GM21360 (cell line): ENCODE data around the gene SLC51B.
A peak's percentile ranks its signal among the peaks of the same experiment; 100 is the strongest.
"Not testable (repeated sequence)": the region's sequence is repeated elsewhere in the genome, so short reads cannot be mapped to it uniquely, and the experiment has no call there.

Experiments used
- ATAC-seq: cut with Tn5 transposase; IDR thresholded peaks from one replicate; pipeline ENCODE4 v1.9.1; 2021; ENCODE audit warnings: mild to moderate bottlenecking, moderate library complexity; ENCODE audit not compliant: unreplicated experiment

SLC51B gene

DNA sequence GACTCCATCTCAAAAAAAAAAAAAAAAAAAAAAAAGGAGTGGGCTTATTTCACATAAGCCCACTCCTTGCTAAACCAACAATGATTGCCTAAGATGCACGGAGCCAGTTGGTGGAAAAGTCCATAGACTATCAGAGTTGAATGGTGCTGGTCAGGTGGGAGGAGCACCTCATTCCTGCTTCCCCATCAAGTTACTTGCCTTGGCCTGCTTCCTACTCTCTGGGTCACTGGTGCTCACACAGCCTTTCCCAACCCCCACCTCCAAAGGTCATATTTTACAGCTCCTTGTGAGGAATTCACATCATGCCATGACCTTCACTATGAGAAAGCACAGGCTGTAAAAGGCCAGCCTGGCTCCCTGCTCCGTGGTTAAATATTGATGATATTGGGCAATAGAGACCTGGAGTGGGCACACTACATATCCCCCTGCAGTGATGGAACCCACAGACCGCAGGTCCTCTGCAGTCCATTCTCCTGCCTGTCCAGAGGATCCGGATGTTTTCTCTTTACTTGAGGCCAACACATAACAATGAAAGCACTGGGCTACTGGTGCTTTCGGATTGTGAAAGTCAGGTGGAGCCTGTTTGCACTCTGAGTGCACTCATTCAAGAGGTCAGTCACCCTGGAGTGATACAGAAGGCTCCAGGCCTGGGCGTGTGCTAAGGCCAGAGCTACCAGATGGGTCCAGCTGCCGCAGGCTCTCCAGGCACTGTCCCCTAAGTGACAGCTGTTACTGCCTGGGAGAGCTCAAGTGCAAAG, at the start of gene SLC51B:
SLC51B (plus strand) TSS at position 664 of the 758 bp plus-strand sequence. CDS start 4,618 bp downstream, outside the sequence.
- no peak for ATAC-seq

DNA sequence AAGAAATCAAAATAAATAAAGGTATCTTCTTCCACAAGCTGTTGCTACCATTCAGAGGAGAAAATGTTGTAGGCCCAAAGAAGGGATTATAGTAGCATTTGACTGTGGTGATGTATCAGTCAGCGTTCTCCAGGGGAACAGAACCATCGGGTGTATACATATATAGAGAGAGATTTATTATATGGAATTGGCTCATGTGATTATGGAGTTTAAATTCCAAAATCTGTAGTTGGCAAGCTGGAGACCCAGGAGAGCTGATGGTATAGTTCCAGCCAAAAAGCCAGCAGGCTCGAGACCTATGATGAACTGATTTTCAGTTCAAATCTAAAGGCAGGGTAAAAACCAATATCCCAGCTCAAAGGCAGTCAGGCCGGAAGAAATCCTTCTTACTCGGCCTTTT, 48.1 kb upstream of the SLC51B start:
- ATAC-seq: no peak

DNA sequence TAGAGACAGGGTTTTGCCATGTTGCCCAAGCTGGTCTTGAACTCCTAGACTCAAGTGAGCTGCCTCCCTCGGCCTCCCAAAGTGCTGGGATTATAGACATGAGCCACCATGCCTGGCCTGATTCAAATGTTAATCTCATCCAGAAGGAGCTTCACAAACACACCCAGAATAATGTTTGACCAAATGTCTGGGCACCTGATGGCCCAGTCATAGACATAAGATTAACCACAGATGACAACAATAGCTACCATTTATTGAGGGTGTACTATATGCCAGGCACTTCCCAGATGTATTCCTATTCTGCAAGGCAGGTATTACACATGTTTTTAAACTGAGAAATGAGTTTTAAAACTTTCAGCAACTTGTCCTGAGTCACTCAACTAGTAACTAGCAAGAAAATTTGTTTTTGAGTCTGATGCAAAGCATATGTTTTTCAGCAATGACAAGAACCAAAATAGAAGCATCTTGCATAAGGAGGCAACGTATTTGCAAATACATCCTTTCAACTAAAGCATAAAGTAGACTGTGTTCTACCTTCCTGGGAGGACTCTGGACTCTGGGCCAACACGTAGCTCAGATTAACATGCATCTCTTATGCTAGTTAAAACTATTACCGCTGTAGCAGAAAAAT, 47.3 kb upstream of the SLC51B start:
- ATAC-seq: no peak

DNA sequence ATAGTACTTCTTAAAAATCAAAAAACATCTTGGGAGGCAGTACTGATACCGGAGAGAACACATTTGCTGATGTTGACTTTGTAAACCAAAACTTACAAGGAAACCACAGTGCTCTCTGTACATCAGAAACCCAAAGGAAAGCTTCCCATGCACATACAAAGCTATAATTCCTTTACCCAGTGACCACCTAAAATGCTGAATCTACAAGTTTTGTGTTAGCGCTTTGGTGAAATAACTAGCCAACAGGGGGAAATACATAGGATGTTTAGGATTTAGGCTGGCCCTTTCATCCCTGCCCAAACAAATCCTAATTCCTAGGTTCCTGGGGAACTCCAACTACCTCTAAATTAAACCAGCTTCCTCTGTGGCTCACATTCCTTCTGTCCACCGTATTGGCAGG, 40.2 kb upstream of the SLC51B start:
- no peak for ATAC-seq

- ATAC-seq: no peak
Observed at GRCh38 chr15:65006876-65007275, 38.3 kb upstream of the SLC51B start.

DNA sequence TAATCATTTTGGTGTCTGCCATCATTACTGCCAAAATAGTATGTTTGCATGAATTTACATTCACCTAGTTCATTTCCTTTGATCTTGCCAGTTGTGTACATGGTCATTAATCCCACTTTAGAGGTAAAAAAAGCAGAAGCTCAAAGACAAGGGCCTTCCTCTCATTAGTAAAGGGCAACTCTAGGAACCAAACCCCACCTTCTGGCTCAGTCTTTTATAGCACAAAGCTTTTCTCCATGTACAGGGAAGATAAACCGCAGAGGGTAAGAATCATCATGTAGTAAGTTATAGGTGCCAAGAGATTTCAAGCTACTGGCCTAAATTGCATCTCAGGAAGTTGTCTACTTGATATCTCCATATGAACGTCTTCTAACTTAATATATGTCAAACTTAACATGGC, 36.2 kb upstream of the SLC51B start:
- no peak for ATAC-seq

DNA sequence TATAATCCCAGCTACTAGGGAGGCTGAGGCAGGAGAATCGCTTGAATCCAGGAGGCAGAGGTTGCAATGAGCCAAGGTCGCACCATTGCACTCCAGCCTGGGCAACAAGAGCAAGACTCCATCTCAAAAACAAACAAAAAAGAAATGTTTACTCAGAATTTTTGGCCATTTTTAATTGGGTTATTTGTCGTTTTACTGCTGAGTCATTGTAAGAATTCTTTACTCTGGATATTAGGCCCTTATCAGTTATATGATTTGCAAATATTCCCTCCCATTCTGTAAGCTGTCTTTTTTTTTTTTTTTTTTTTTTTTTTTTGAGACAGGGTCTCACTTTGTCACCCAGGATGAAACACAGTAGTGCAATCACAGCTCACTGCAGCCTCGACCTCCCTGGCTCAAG, 34.0 kb upstream of the SLC51B start:
- ATAC-seq: not testable (repeated sequence)

DNA sequence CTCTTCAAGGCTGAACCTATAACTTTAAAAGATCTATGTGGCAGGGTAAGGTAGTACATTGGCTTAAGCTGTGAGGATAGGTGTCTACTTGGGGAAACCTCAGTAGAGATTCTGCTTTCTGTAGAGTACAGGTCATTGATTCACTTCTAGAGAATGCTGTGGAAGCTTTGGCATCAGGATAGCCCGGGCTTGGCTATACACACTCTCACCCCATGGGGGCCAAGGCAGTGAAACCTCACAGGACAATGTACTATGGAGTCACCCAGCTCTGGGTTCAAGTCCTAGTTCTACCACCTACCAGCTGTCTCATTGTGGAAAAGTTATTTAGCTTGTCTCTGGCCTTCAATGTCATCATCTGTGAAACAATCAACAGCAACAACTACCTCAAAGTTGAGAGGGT, 24.8 kb upstream of the SLC51B start:
- ATAC-seq: no peak

GRCh38 chr15:65021488-65021887, 23.7 kb upstream of the SLC51B start:
- ATAC-seq: no peak

DNA sequence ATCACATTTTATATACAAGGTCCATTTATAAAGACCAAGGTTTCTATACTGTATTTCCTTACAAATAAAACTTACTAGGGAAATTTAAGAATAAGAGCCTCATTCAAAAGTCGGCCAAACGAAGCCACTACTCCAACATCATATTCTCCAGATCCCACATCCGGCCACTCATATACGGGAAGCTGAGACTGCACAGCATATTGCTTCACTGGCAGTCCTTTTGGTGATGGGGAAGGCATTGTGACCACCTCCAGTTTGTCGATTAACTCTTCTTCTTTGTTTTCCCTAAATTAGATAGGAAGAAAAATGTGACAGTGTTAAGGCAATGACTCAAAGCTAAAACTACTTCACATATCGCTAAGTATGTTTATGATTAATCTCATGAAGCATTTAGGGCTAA, 18.4 kb upstream of the SLC51B start:
- ATAC-seq: no peak

- ATAC-seq: no peak
Observed at GRCh38 chr15:65027593-65027992, 17.6 kb upstream of the SLC51B start.

DNA sequence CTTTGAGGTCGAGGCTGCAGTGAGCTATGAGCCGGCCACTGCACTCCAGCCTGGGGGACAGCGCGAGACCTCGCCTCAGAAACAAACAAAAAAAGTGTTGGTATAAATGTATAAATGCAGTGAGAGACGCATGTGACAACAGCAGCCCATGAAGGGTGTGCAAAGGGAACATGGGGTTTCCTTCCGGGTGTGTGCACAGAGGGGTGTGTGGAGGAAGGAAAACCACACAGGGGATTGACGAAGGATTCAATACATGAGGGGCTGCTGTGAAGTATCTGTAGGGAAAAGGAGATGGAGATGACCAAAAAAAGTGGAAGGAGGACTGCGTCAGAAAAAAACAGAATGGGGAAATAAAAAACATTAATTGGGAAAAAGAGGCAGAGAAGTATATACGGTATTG, 16.8 kb upstream of the SLC51B start:
- no peak for ATAC-seq

- ATAC-seq: peak; percentile 81
Observed at GRCh38 chr15:65028921-65029735, 16.1 kb upstream of the SLC51B start, which contains the start of gene MTFMT. Gene MTFMT, minus strand, starts transcription at chr15:65029639. Its CDS starts 26 bp downstream, at chr15:65029613.

DNA sequence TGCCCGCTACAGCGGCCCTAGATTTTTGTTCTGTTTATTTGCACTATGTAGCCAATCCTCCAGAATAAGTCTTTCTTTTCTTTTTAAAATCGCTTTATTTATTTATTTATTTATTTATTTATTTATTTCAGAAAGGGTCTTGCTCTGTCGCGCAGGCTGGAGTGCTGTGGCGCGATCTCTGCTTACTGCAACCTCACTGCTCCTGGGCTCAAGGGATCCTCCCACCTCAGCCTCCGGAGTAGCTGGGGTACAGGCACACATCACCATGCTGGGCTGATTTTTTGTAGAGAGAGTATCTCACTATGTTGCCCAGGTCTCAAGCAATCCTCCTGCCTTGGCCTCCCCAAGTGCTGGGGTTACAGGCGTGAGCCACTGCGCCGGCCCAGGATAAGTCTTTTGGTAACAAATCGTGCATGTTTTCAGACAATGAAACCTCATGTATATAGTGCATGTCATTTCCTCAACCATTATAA, 15.4 kb upstream of the SLC51B start:
- ATAC-seq: no peak

DNA sequence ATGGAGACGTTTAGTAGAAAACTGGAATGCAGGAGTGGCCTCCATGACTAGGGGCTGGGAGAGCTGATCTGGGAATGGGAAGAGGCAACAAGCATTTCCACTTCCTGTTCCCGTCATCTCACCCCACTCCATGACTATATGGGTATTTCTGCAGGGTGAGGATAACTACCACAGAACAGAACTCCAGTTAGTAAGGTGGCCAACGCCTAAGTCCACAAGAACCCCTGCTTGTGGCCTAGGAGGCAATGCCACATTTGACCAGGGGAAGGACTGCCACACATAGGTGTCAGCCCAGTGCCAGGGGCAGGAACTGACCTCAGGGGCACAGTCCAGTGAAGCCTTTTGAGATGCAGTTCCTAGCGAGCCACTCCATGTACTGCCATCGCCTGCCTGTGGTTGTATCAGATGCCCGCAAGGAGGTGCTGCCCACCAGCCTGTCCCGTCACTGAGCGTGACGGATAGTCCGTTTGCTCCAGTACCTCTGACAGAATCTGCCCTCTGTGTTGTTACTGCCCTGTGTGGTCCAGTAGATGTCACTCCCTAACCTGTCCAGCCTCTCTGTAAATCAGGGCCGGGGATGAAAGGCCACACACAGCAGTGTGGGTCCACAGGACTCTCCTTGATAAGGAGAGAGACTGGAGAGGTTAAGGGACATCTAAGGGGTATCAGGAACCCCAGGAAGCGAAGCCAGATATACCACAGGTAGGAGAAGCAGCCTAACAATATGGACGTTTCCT, 12.2 kb upstream of the SLC51B start:
- ATAC-seq: peak; percentile 37

GRCh38 chr15:65033659-65034269, 11.4 kb upstream of the SLC51B start:
- no peak for ATAC-seq

GRCh38 chr15:65034719-65035118, 10.5 kb upstream of the SLC51B start:
- ATAC-seq: no peak

DNA sequence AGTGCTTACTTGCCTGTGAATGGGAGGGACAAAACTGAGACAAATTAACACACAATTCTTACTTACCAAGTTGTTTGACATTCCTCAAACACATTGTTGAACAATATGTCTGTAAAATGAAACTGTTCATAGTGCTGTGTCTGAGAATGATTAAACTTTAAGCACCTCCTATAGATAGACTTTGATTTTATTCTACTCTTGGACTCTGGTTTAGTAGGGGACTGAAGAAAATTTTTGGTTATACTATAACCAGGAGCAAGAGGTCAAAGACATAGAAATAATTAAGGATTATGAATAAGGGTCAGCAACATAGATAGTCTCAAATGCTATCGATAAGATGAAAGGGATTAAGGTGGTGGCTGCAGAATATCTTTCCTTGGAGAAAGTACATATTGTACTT, 7.9 kb upstream of the SLC51B start:
- ATAC-seq: no peak

DNA sequence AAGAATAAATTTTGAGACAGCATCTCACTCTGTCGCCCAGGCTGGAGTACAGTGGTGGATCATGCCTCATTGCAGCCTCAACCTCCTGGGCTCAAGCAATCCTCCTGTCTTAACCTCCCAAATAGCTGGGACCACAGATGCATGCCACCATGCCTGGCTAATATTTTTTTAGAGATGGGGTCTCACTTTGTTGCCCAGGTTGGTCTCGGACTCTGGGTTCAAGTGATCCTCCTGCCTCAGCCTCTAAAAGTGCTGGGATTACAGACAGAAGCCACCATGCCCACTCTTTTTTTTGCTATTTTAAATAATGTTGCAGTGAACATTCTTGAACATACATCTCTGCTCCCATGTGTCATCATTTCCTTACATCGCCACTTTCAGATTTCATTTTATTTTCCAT, 6.8 kb upstream of the SLC51B start:
- ATAC-seq: no peak

DNA sequence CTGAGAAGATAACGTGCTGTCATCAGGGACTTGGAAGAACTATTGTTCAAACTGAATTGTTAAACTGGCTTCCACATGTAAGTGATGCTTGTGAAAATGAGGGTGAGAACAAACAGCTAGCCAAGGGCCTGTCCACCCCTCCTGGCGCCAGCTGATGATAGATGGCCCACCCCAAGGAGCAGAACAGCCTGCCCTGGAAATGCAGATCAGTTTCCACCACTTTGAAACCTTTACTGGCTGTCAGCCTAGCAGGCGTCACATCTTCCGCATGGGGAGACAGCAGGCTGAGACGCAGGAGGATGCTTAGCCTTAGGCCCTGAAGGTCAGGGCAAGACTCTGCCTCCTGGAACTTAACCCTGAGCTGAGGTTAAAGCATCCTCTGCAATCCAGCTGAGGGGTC, 6.4 kb upstream of the SLC51B start:
- no peak for ATAC-seq
